Stimulated activated CD4-positive, alpha-beta T cell treated with anti-CD3 and anti-CD28 coated beads, Interleukin-4, amount 100 ng/mL, for 48 hours (primary cell): Measurements from ENCODE around the gene PRDM16.

Experiments
- DNase-seq, 2 donors: peaks; one replicate each; pipeline ENCODE4 v3.0.0-alpha.2; 2020; ENCODE audit warnings: low read depth in 2 of 2

The PRDM16 gene

DNA sequence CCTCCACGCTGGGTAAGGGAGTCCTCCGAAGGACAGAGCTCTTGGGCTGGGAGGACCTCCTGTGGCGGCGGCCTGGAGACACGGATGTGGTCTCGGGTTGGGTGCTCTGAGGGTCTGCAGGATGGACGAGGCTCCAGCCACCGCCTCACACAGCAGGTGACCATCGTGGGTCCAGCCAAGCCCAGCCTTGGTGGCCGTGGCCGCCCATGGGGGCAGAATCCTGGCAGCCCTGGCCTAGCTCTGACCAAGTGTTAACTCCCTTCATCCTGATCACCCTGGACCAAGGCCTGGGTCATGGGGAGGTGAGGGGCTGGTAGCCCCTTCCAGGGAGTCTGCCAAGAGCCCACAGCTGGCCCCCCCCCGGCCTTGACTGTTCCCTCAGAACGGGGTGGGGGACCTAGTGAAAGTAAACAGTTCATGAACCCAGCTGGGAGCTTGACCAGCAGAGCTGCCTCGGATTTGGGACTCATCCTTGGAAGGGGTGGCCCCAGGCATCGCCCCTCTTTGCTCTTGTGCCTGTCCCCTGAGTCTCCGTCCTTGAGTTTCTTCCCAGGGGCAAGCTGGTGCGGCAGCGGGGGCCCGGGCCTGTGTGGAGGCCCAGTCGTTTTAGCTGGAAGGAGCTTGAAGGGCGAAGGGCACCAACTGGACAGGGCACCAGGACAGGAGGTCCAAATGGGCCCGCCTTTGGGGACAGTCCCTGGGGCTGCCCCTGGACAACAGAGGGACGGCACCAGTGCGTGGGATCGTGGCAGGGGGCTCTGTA lies 403.3 kb downstream of the PRDM16 start:
- DNase-seq: no peak

DNA sequence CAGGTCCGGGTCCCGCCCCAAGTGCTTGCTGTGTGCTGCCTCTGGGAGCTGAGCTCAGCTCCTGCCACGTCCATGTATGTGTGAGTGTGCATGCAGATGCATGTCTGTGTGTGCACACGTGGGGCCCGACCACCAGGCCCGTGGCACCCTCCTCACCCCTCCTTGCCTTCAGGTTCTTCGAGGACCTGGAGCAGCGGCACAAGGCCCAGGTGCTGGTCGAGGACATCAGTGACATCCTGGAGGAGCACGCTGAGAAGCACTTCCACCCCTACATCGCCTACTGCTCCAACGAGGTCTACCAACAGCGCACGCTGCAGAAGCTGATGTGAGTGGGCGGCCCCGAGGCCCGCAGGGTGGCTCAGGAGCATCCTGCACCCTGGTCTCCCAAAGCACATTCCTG lies 403.9 kb downstream of the PRDM16 start:
- no peak for DNase-seq

DNA sequence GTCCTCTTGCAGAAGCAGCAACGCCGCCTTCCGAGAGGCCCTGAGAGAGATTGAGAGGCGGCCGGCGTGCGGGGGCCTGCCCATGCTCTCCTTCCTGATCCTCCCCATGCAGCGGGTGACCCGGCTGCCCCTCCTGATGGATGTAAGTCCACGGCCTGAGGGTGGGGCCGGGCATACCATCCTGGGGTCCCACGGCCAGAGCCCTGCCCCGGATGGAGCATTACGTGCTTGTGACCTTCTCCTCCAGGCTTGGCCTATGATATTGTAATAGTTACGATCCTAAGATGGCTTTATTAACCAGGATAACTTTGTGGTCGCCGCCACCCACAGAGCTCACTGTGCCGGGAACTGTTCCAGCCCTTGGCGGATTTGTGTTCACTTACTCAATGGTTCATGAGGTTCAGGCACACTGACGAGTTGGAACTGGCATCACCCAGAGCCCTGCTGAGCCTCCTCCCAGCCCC lies 404.4 kb downstream of the PRDM16 start:
- no peak for DNase-seq

DNA sequence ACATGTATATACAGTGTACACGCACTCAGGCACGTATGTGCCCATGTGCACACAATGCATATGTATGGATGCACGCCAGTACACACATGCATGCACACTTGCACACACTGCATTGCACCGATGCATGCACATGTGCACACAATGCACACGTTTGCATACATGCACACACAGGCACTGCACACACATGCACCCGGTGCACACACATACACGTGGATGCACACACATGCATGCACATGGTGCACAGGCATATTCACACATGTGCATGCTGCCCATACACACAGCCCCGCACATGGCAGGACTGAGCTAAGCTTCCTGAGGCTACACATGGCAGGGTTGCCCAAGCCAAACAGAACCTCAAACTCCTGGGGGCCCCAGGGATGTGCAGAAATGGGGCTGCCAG lies 405.0 kb downstream of the PRDM16 start:
- DNase-seq: no peak

DNA sequence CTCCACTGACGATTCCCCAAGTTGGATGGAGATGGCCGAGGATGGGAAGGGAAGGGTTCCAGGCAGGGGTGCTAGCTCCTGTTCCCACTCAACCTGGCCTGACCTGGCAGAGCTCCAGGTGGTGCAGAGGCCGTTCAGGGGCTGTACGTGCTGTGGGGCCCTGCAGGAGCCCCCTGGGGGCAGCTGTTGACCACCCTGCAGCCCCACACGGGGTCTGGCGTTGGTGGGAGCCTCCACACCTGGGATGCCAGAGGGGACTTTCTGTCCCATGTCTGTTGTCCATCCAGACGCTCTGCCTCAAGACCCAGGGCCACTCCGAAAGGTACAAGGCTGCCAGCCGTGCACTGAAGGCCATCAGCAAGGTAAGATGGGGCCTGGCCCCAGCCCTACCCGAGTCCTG lies 405.4 kb downstream of the PRDM16 start:
- no peak for DNase-seq

DNA sequence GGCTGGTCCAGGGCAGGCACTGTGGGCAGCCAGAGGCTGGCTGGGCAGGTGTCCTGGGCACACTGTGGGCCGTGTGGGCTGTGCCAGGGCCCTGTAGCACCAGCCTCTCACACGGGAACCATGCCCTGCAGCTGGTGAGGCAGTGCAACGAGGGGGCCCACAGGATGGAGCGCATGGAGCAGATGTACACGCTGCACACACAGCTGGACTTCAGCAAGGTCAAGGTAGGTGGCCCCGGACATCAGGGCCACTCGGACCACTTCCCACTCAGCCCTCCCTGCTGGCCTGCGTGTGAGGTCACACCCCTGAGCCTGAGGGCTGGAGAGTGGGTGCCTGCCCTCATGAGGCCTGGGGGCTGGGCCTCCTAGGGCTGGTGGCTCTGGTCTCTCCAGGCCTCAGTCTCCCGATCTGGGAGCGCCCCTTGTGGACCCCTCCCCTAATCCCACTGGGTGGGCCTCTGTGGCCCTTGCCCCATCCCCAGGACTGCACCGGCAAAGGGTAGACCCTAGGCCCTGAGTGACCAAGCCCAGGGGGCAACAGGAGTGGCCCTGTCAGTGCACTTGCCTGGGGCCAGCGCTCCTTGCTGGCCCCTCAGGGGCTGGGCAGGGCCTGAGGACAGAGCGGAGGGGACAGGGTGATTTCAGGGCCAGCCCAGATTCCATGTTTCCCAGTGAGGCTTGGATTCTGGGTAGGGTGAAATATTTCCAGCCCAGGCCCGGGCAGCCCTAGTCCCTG lies 407.0 kb downstream of the PRDM16 start:
- no peak for DNase-seq

DNA sequence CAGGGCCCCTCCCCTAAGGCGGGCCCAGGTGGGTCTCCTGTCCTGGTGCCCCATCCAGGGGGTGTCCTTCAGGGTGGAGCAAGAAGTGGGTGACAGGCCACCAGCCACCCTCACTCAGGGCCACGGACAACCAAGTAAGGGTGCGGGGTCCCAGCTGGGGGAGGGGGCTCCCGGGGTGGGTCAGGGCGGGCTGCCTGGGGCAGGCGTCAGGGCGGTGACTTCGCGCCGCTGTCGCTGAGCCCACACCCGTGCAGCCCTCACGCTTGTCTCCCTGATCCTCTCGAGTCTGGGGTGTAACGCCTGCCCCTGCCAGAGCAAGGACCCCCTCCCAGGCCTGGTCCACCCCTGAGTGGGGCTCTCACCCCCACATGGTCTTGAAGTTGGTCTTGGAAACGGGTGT lies 407.7 kb downstream of the PRDM16 start:
- no peak for DNase-seq

DNA sequence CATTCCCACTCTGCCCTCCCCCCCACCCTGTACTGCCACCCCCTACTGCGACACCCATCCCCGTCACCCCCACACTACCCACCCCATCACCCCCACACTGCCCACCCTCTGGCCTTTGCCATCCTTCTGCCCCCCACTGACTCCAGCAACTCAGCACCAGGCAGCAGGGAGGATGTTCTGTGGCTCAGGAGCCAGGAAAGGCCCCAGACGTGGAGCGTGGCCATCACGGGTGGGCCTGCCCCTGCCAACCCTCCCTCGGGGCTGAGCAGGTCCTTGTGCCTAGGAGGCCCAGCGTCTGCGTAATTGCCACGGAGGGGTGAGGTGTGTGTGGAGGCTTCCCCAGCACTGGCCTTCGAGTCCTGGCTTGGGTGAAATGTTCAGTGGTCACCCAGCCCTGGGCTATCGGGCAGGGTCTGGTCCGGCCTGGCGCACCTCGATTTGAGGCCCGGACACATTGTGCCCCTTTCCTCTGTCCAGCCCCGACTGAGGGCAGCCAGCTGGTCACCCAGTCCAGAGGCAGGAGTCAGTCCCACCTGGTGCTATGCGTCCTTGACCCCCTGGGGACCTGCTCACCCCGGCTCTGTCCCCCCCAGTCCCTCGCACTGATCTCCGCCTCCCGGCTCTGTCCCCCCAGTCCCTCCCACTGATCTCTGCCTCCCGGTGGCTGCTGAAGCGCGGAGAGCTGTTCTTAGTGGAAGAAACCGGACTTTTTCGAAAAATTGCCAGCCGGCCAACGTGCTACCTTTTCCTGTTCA lies 408.4 kb downstream of the PRDM16 start:
- no peak for DNase-seq

DNA sequence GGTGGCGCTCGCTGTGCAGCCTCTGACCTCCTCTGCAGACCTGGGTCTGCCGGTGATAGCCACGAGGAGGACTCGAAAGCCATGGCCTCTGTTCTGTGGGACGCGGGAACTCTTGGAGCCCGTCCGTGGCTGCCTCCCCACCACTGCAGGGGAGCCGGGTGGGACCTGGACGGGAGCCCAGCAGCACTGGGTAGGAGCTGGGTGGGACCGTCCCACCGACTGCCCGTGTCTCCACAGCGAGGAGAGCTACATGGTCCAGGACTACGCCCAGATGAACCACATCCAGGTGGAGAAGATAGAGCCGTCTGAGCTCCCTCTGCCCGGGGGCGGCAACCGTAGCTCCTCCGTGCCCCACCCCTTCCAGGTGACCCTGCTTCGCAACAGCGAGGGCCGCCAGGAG lies 409.2 kb downstream of the PRDM16 start:
- DNase-seq: no peak

DNA sequence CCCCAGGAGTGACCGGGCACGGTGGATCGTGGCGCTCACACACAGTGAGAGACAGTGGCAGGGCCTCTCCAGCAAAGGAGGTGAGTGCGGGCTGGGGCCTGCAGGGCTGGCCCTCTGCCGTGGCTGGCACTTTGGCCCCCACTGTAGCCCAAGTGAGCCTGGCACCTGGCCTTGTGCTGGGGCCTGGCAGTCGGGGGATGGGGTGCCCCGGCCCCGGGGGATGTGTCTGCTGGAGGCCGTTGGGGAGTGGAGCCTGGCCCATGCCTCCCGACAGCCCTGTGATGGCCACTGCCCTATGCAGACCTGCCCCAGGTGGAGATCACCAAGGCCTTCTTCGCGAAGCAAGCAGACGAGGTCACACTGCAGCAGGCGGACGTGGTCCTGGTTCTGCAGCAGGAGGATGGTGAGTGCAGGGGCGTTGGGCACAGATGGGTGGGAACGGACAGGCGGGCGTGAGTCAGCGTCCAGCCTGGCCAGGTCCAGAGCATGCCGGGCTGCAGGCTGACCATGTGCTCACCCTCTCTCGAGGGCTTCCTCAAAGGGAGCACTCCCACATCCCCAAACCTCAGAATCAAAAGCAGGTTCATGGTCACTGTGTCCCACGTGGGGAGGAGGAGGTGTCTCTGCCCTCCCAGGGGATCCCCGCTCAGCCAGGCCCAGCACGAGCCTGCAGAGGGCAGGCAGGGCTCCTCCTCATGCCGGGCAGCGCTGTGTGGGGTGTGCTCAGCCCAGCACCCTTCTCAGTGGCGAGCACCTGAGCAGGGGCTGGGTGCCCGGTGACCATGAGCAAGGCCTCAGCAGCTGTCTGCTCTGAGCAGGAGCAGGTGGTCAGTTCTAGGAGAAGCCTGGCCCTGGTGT lies 410.7 kb downstream of the PRDM16 start:
- DNase-seq: no peak

DNA sequence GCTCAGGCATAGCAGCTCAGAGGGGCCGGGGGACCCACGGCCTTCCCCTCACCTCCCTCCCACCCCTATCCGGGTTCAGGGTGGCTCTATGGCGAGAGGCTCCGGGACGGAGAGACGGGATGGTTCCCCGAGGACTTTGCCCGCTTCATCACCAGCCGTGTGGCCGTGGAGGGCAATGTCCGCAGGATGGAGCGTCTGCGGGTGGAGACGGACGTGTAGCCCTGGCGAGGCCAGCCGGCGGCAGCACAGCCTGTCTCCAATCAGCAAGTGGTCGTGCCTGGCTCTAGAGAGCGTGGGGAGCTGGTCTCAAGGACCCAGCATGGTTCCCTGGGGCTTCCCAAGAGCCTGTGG lies 411.3 kb downstream of the PRDM16 start:
- DNase-seq: no peak

DNA sequence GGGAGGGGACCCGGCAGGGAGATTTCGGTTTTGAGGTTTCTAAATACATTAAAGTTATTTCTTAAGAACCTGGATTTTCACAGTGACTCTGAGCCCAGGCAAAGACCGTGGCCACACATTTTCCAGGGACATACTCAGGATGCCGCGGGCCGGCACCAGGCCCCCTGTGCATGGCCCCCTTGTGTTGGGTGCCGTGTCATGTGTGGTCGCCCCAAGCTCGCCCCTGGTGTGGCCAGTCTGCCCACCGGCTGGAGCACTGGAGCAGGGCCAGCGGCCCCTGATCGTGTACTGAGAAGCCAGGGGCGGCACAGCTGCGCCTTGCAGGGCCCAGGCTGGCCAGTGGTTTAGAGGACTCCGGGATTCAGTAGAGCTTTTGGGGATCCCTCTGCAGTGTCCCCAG lies 412.0 kb downstream of the PRDM16 start:
- no peak for DNase-seq

DNA sequence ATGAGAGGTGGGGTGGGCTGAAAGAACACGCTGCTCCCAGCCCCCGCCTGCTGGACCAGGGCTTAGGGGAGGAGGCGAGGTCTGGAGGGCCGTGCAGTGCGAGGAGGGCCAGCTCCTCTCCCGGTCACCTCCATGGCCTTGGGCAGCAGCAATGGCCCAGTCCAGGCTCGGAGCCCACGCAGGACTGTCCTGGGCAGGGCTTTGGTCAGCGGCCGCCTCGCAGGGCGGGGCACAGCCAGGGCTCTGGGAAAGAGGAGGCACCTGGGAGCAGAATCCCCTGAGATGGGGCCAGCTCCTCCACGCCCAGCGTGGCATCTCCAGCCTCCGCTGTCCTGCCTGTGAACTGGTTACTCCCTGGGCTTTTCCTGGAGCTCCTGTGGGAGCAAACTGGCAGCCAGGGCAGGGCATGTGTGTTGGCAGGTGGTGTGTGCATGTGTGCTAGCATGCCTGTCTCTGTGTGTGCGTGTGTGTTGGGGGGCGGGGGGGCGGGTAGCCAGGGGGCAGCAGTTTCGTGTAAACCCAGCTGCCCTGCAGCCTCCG lies 412.9 kb downstream of the PRDM16 start:
- no peak for DNase-seq

DNA sequence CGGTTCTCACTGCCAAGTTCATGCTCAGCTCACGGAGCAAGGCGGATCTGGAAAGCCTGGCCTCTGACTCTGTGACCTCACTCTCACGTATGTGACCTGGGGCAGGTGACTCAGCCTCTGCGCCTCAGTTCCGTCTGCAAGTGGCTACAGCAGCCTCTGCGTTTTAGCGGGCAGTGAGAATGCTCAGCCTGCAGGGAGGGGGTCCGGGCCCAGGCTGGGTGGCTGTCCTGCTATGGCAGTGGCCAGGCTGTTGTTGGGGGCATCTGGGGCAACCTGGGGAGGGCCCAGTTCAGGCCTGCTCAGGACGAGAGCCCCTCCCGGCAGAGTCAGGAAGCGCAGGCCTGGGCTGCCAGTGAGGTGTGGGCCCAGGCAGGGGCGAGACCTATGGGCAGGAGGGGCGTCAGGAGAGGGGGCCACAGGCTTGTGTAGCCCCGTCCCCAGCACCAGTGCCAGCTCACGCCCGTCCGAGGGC lies 413.4 kb downstream of the PRDM16 start:
- DNase-seq: peak; percentile 6 to 22

DNA sequence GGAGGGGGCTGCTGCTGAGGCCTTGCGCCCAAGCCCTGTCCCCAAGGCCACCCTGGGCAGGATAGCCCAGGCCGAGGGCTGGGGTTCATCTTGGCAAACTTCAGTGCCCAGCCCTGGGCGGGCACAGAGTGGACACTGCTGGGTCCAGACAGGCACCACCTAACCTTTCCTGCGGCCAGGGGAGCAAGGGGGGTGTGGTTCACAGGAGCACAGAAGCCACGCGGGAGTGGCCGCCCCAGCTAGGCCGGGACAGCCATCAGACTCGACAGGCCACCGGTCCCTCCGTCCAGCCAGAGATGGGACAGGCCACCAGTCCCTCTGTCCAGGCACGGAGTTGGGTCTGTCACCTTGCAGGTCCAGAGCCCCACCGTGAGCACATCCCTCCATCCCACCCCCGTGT lies 414.4 kb downstream of the PRDM16 start:
- DNase-seq: no peak

DNA sequence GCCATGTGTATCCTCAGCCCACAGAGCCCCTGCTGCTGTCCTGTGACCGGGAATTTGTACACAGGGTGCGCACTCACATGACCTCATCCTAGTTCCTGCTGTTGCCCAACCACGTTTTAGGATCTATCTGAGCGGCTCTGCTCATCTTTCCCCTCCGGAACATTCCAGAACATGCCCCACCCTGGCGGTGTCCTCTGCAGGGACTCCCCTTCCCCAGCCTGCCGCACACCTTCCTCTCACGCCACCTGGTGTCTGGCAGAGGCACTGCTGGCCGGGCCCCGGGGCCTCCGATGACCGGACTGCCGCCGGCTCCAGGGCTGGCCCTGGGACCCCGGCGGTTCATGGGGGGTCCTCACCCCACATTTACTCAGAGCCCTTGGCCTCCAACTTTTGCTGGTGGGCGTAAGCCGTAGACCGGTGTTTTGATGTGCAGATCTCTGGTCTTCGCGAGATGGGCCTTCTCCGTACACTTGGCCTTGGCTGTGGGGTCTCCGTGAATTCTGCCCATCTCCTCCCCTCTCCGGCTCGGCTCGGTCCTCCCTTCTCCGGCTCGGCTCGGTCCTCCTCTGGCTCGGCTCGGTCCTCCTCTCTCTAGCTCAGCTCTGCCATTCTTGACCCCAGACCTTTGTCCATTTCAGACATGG lies 414.9 kb downstream of the PRDM16 start:
- peak; percentile 22 to 48 for DNase-seq

DNA sequence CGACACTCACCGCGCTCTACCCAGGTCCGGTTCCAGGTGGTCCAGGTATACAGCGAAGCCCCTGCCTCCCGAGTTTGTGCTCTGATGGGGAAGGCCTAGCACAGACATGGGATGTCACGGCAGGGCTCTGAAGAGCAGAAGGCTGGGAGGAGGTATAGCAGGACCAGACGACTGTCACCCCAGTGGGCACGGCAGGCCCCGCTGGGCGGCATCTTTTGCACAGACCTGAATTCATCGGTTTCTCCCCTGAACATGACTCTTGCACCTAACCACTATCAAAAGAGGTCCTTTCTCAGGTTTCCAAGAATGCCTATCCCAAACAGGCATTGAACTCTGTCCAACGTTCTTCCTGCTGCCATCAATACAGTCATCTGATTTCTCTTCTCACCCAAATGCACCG lies 416.0 kb downstream of the PRDM16 start:
- no peak for DNase-seq
